K562 (cell line): ENCODE results near the gene PLD1.

Source experiments
- HNRNPL ChIP-seq: fragments of 200-400 bp; formaldehyde crosslinking; IDR thresholded peaks from 2 replicates; pipeline ENCODE4 v1.6.1; 2017; ENCODE audit warnings: low read depth, mild to moderate bottlenecking, low read length
- HNRNPLL ChIP-seq: fragments of 200-400 bp; formaldehyde crosslinking; IDR thresholded peaks from 2 replicates; pipeline ENCODE4 v1.6.1; 2017; ENCODE audit warnings: low read length, low read depth, mild to moderate bottlenecking; ENCODE audit not compliant: poor library complexity, severe bottlenecking
- NRF1 ChIP-seq, 2 experiments: fragments of 450-650 bp; IDR thresholded peaks in 1 of 2; conservative IDR thresholded peaks in 1 of 2; 2 replicates each; pipeline ENCODE4 v1.6.1; 2014; ENCODE audit warnings: mild to moderate bottlenecking in 2 of 2
- PCBP1 ChIP-seq: fragments of 200-400 bp; formaldehyde crosslinking; IDR thresholded peaks from 2 replicates; pipeline ENCODE4 v1.6.1; 2018; ENCODE audit warnings: mild to moderate bottlenecking, low read depth, low read length; ENCODE audit not compliant: poor library complexity, severe bottlenecking
- RBFOX2 ChIP-seq: fragments of 200-400 bp; formaldehyde crosslinking; IDR thresholded peaks from 2 replicates; pipeline ENCODE4 v1.6.1; 2017; ENCODE audit warnings: low read depth, mild to moderate bottlenecking, low read length, moderate library complexity
- SP1 ChIP-seq: sonication (generic); formaldehyde crosslinking; IDR thresholded peaks from 2 replicates; pipeline ENCODE4 v1.8.1; 2022; ENCODE audit warnings: mild to moderate bottlenecking, missing genetic modification reagents

DNA sequence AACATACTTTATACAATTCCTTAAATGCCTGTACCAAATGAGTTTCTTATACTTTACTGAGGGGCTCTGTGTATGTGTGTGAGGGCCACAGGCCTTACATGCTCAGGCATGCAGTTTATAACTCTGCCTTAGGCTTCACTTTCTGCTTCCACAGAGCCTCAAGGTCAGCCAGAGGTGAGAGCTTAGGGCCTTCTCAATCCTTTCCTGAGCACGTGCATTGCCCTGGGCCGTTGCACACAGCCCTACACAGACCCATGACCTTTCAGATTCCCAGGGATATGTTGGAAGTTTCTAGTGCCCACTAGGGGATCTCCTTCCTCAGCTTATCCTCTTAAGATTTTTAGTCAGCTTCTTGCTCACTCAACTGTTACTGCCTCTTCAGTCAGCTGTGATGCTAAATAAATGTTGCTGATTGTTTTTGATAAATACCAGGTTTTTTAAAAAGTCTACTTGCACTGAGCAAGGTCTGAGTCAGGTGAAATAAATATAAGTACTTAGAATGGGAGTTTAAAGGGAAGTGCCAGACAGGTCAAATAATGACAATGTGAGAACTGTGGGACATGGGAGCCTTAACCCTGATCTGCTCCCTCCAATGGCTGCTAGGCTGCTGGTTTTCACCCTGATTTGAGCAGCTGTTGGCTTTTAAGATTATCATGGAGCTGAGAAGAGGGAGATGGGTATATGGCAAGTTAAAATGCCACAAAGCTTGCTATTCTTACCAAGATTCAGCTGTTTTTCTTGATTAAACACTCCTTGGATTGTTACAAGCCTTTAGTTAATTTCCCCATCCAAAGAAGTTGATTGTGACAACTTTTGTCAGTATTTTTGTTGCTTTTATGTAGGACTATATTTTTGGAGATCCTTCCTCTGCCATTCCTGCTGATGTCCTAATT is 169.5 kb downstream of the PLD1 start:
- TF ChIP-seq HNRNPLL (no peak), PCBP1 (no peak), RBFOX2 (no peak), HNRNPL (no peak), SP1 (CRISPR knock-in tag) (no peak), NRF1 (conservative IDR thresholded peaks at IDR 0.05 in 1 of 2, IDR thresholded peaks at IDR 0.05 in 1 of 2) (no peak)
